Measurements from ENCODE around the gene FYB2.

Gene FYB2, protein sequence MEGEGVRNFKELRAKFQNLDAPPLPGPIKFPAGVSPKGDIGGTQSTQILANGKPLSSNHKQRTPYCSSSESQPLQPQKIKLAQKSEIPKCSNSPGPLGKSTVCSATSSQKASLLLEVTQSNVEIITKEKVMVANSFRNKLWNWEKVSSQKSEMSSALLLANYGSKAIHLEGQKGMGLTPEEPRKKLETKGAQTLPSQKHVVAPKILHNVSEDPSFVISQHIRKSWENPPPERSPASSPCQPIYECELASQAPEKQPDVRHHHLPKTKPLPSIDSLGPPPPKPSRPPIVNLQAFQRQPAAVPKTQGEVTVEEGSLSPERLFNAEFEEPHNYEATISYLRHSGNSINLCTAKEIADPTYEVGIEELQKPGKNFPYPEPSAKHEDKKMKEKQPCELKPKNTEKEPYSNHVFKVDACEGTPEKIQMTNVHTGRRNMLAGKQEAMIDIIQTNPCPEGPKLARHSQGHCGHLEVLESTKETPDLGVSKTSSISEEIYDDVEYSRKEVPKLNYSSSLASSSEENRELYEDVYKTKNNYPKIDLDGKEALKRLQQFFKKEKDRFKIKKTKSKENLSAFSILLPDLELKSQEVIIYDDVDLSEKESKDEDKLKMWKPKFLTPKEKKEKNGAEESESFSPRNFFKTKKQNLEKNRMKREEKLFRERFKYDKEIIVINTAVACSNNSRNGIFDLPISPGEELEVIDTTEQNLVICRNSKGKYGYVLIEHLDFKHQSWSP

DNA sequence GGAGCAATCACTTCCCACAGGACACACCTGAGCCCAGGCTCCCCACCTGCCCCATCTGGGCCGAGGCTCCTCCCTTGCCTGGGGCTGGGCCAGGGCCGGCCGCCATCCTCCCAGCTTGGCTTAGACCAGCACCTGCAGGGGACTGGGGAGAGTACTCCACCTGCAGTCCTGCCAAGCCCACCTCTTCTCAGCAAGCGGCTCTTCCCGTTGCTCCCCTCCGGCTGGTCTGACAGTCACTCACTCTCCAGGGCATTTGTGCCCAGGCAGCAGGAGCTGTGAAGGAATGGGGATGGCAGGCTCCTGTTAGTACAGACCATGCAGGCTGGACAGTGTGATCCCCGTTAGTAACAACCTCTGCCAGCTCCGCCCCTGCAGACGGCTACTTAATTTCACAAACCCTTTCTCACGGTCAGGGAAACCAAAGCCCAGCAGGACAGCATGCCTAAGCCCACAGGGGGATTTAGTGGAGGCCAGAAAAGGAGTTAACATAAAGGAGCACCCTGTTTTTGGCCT, at the start of gene FYB2:
Gene FYB2, minus strand, starts transcription at position 18 of the 513 bp plus-strand sequence. CDS start 114 bp downstream, outside the sequence.
- no peak for DNase-seq

DNA sequence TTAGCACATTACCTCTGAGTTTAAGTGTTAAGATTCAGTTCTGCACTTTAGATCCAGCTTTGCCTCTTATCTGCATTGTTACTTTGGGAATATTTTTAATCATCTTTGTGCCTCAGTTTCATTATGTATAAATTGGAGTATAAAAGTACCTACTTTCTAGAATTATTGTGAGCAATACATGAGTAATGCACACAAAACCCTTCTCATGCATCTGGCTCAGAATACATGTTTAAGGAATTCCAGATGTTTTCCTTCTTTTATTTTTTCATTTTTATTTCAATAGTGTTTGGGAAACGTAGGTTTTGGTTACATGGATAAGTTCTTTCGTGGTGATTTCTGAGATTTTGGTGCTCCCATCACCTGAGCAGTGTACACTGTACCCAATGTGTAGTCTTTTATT, 49.6 kb upstream of the FYB2 start:
- no peak for DNase-seq

DNA sequence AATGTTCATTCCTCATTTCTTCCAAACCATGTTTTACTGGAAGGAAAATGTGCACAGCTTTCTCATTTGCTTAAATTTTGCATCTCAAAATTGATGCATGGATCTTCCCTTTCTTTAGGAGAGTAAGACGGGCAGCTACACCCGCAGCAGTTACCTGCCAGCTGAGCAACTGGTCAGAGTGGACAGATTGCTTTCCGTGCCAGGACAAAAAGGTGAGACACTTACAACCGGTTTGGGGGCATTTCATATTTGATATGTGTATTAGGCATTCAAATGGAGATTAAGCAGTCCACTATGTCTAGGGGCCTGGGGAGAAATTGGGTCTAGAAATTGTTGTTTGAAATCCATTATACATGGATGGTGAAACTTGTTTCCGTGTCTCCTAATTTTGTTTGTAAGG, 48.3 kb upstream of the FYB2 start:
- no peak for DNase-seq

DNA sequence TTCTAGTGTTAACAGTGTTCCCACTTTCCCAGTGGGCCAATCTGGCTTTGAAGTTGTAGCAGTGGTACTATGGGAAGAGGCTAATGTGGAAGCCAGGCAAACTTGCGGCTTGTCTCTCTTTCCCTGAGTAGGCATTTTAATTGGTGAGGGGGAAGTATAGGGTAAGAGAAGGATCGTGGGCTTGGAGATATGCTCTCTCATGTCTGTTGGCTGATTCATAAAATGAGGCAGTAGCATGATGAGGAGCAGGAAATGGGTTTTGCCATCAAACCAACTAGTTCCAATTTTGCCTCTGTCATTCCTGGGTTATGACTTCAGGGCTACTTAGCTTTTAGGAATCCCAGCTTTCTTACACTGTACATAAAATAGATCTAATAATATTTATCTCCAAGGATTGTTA, 47.5 kb upstream of the FYB2 start:
- DNase-seq, result no peak

DNA sequence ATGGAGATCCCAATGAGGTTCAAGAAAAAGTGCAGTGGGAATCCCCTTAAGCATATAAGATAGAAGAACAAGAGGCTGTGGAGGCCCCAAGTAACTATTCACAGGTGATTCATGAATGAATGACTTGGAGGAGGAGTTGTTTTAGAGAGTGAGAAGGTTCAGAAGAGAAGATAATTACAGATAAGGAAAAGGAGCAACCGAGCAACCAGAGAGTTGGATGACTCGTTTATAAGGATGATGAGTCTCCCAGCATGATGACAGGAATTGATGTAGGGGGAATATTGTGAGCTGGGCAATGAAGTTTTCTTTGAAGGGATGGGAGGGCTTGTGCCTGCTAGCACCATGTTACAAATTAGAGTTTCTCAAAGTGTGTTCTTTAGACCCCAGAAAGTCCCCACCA, 45.2 kb upstream of the FYB2 start:
- DNase-seq, result no peak

DNA sequence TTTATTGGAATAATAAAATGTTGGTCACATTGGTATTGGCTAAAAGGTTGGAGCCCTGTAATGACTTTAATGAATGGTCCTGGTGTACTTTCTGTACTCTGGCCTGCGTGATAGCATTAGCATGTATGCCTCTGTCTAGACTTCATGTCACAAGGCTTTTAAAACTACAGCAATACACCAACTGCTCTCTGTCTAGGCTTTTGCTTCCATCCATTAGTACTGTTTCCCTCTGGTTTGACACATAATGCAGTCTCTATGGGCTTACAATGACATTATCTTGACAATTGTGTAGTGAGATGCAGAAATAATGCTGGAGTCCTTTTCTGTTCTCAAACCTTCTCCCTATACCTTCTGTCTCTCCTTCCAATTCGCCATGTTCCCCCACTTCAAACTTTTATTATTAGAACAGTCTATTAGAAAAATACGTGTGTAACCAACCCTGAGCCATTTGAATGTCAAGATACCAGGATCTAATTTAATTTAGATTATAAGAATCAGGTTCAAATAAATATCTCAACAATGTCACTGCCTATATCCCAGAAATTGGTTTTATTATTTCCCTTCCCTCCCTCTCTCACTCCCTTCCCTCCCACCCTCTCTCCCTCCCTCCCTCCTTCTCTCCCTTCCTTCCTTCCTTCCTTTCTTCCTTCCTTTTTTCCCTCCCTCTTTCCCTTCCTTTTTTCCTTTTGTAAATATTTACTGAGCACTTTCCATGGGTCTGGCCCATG, 44.2 kb upstream of the FYB2 start:
- no peak for DNase-seq

DNA sequence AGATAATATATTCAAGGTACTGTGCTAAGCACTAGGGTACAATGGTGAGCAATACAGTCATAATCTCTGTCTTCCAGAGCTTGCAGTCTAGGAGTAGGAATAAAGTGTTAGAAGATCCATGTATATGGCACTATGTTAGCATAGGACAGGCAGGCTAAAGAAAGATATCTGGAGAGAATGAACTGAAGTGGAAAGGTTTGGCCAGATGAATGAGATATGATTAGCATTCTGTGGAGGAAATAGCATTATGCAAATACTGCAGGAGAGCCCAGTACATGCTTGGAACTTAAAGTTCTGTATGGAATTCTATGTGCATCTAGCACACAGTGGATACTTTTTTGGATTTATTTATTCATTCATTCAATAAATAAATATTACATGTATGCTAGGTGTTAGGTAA, 40.1 kb upstream of the FYB2 start:
- no peak for DNase-seq

DNA sequence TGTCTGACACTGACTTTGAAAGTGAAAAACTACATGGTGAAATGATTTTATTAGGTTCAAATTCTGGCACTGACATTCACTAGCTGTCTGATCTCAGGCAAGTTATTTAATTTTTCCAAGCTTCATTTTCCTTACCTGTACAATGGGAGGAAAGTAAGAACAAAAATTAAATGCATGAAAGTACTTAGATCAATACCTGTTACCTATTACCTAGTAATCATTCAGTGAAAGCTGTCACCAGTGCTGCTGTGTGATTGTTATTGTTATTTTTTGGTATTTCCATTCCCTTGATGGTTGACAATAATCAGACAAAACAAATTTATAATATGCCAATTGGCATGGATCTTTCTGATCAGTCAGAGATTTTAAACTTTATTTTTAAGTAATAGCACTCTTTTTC, 37.0 kb upstream of the FYB2 start:
- no peak for DNase-seq

DNA sequence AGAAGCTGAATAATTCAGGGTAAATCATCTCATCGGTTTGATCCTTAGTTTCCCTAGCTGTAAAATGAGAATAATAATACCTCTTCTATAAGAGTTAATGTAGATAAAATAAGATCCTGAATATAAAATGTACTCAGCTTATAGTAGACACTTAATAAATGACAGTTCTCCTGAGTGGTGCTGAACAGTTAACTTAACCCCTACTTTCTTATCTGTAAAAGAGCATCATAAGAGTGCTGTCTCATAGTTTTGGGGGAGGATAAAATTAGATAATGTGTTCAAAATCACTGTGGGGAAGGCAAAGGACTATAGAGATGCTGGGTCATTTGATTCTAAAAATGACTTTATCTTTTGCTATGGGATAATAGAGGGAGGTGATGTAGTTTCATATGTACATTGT, 36.0 kb upstream of the FYB2 start:
- no peak for DNase-seq

DNA sequence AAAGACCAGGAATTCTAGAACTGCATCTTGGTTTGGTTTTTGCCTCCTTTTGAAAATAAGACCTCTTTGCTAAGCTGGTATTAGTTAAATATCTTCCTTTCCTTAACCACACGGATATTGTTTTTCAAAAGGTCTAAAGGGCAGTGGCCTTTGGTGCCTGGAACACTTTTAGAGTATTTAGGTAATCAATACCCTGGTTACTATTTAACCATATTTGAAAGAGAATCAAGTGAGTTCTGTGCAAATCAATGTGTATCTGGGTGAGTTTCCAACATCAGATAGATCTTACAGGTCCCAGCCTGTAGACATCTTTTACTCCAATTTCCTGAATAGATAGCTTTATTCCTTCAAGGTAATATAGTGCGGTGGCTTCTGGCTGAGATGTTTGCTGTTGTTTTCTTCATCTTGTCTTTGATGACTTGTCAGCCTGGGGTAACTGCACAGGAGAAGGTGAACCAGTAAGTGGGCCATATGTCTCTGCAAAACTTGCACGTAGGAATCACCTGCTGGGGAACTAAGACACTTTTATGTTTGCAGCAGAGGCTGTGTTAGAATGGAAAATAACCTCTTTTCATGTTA, 35.4 kb upstream of the FYB2 start, which contains the start of gene C8A:
Gene C8A, plus strand, starts transcription at position 277 of the 579 bp plus-strand sequence. Its CDS starts 105 bp downstream, at position 382.
- DNase-seq, result no peak

DNA sequence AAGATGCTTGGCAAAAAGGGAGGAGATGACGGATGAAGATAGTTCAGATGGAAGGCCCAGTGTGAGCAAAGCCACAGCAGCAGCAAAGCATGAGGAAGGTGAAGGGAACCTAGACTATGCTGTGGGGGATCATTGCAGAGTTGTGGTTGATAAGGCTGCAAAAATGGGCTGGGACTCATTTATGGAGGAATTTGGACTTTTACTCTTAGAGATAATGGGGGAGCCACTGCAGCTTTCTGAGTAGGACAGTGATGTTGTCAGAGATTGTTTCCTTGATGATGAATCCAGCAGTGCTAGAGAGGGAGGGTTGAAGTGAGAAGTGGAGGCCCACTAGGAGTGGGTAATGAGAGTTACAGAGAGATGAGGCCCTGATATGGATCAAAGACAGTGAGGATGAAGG, 33.3 kb upstream of the FYB2 start:
- DNase-seq, result no peak

DNA sequence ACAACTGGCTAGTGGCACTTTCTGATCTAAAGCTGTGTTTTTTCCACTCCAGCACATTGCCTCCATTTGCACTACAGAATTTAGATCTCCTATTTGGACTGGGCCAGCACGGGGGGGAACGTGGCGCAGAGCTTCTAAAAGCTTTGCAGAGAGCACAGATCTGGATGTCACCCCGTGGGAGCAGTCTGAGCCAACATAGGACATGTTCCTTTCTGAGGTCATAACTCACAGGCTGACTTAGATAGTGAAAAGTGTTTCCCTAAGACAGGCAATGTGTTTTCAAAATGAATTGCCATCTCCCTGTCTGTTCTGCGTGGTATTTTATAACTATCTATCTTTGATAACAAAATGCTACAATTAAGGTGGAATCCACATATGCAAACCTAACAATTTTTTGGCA, 31.7 kb upstream of the FYB2 start:
- DNase-seq, result no peak

DNA sequence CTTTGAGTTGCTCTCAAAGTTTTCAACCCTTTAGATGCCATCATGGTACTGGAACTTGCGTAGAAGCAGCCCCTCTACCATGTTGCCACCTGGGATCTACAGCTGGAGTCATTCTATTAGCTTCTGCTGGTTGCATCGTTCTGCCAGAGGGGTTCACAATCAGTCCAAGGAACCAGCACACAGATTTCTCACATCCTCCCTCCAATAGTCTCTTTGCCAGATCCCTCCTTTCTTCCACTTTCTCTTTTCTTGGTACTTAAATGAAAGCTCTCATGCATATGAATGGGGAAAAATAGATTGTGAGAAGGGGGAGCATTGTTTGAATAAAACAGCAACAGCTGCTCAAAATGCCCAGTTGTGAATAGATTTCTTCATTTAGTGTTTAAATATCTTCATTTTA, 31.2 kb upstream of the FYB2 start:
- DNase-seq, result no peak

DNA sequence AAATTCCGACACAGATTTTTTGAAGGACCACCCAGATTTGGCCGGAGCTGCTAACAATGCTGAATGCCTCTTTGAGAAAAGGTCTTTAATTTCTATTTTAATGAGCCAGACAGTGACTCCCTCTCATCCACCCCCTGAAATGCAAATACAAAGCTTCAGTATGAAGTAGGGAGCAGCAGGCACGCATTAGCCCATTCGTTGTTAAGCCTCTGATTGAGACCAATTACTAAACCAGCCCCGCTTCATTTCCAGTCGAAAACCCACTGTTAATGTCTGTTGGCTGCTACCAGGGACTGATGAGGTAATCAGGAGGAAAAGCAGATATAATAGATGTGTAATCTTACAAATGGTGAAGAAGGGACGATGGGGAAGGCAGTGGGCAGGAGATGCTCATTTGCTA, 30.5 kb upstream of the FYB2 start:
- no peak for DNase-seq

DNA sequence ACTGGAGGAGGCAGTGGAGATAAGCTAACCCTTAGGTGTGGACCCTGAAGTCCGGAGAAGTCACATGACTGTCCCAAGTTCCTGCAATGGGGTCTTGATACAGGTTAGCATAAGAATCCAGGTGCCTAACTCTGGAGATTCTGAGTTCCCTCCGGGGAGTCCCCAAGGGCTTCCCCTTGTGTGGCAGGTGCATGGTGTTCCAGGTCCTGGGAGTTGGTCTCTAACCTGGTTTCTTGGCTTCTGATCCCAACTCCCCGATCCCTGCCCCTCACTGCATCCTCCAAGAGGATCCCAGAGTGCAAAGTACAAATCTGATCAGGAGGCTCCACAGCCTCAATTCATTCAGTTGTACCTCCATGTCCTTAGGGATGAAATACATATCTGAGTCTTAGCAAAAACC, 26.1 kb upstream of the FYB2 start:
- no peak for DNase-seq

DNA sequence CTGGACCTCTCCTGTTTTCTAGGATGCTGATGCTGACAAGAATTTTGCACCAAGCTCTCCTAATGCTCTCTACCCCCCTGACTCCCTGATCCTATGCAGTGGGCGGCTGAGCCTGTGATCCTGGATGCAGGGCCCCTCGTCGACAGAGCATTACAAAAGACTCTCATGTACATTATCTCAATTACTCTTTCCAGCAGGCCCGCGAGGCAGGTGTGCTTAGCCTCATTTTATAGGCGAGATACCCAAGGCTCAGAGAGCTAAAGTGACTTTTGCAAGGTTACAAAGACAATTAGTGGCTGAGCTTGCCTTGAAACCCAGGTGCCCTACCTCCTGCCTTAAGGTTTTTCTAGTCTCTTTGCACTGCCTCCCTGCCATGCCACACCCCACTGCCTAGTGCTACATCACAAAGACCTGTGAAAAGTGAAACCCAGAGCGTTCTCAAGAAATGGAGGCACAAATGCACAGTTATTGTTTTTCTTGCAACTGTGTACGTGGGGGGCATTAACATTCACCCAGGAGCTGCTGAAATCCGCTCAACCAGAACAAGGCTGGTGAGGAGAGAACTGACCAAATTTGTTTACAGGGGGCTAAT, 25.4 kb upstream of the FYB2 start:
- no peak for DNase-seq

DNA sequence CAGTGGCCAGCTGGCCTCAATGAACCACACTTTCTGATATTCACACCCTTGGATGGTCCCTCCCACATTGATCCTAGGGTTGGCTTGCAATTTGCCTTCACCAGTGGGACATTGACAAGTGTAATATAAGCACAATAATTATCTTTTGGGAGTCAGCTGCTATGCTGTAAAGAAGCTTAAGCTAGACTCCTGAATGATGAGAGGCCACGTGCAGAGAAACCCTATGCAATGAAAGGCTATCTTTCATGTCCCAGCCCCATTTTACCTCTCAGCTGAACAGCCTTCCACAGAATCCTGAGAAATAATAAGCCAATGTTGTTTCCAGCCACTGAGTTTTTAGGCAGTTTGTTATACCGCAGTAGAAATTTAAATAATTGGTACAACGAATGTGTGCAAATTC, 24.3 kb upstream of the FYB2 start:
- DNase-seq, result no peak

DNA sequence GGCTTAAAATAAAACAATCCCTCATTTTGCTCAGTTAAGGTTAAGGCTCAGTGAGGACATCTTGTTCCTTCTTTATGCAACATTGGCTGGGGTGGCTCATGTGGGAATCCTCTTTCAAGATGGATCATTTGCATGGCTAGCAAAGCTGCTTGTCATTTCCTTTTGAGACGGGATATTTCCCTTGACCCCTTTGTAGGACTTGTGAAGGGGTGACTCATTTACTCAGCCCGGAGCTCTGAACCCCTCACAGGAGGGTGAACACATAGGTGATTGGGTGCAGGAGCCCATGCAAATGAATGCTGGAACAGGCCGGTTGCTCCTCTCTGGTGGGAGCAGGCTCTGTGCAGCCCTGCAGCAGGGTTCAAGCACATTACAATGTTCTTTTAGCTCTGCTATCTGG, 19.6 kb upstream of the FYB2 start:
- DNase-seq, result no peak

DNA sequence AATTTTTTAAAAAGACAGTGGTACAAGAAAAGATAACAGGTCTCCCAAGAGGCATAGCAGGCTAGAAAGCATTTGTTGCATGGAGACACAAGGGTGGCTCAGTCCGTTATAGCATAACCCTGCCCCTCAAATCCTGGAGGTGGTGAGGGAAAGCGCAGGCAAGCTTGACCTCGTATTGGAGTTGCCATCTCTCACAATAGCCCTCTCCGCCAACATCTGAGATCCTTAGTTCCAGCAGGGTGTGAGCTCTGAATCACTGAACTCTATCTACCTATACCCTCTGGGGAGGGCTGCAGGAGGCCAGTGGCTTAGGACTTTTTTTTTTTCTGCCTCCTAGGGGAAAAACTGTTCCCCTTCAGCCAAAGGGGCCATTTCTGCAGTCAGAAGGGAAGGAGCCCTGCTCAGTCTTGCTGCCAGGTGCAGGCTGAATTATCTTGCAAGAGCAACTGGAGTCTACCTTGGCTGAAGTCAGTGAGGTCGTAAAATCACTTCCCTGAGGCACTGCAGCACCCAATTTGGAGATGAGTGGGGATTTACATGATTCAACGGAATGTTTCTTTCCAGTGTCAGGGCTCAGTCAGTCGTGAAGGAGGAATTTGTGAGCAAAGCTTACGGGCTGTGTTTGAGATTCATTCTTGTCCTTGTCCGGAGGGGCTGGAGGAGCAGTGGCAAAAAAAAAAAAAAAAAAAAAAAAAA, 18.2 kb upstream of the FYB2 start:
- no peak for DNase-seq

DNA sequence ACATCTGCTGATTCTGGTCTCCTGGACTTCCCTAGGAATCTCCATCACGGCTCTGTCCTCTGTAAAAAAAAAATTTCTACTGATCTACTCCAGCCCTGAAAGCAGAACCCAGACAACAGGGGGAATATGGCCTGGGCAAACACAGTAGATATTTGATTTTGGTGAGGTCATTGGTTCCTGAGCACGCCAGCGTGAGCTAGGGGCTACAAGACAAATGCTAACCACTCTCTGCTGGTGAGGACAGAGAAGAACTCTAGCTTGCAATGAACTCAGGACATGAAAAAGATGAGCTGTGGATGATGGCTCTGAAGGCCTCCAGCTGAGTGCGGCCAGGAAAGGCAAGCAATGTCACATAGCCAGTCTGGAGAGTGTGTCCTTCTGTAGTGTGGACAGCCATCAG, 17.2 kb upstream of the FYB2 start:
- DNase-seq, result no peak

DNA sequence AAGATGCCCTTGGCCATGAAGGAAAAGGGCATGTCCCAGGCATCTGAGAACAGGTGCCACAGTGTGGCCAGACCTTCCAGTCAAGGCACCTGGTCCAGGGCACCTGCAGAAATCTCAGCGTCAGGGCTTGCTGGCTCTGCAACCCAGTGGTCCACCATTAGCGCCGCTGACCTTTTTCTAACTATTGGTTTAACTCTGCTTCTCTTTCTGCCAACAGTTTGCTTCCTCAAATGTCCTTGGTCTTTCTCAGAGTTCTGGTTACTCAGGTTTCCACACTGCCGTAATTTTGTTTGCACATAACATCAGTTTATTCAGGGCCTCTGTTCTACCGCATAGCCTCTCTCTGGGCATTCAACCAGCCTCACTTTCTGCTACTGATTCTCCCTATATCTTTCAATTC, 16.5 kb upstream of the FYB2 start:
- DNase-seq, result no peak
